ENCODE data around the gene DLG2.

DNA sequence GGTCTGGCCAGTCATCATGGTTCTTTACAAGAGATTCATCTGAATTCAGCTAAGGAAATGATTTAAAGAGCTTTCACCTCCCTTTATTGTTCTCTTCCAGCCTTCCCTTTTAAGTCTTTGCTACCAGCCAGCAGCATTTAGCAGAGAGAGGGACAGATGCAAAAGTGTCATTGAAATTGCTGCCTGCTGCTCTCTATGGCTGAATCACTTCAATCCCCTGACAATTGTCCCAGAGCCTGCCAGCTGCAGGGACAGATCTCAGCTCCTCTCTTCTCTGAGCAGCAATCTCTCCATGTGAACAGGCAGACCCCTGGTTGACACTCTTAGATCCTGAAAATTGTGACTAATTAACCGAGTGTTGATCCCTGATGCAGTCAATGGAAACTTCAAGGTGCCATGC lies 1524.0 kb downstream of the DLG2 start:
- TF ChIP-seq POLR2A (IDR thresholded peaks at IDR 0.05; ENCODE audit: low read depth, low read length): no peak
- TF ChIP-seq POU2F2 (IDR thresholded peaks at IDR 0.05; ENCODE audit: low read depth, low read length): no peak
- TF ChIP-seq POLR2AphosphoS5 (IDR thresholded peaks at IDR 0.05; ENCODE audit: low read depth, low read length): no peak
- TF ChIP-seq TAF1 (IDR thresholded peaks at IDR 0.05; ENCODE audit: low read depth, low read length): no peak
- TF ChIP-seq PAX5 (IDR thresholded peaks at IDR 0.05; ENCODE audit: insufficient read depth, low read length, severe bottlenecking): no peak

All from GM12891 (cell line).